ENCODE measurements around the gene SERBP1. TPM values are rescaled to one million over a fixed set of nuclear protein-coding genes. Genes with fewer than 3 reads are reported as not detected.
A peak's percentile ranks its signal among the peaks of the same experiment; 100 is the strongest.

The SERBP1 gene
- total RNA-seq, 6 donors from 2014 or later: 93.2 to 199 (median 138) TPM

- Histone ChIP-seq H3K9me3 (no peaks in the 10 kb centered on the region), H3K27ac (no peak overlapping the region), H3K36me3 (no peaks in the 10 kb centered on the region), H3K27me3 (no peaks in the 10 kb centered on the region), H3K4me3 (no peak overlapping the region), H3K4me1 (peaks cover 0 to 18% (median 8%) of the 10 kb centered on the region in 4 donors)
- ATAC-seq (ENCODE audit: low FRiP score in 2 of 2) (no peak), DNase-seq (no peak)
- 87 to 91% methylated on average over 5 of the region's 5 CpGs for WGBS, 2 donors
- TF ChIP-seq CTCF (IDR thresholded peaks at IDR 0.05) (no peak), POLR2AphosphoS5 (IDR thresholded peaks at IDR 0.05) (no peak), POLR2A (IDR thresholded peaks at IDR 0.05) (no peak), EP300 (IDR thresholded peaks at IDR 0.05) (no peak)
Observed at GRCh38 chr1:67464746-67465145, 34.5 kb upstream of the SERBP1 start.

- TF ChIP-seq EP300 (IDR thresholded peaks at IDR 0.05) (no peak), CTCF (IDR thresholded peaks at IDR 0.05) (no peak), POLR2AphosphoS5 (IDR thresholded peaks at IDR 0.05) (no peak), POLR2A (IDR thresholded peaks at IDR 0.05) (no peak)
- DNase-seq (no peak), ATAC-seq (ENCODE audit: low FRiP score in 2 of 2) (no peak)
- H3K9me3 ChIP-seq: no peaks in the 10 kb centered on the region
- H3K27me3 ChIP-seq: no peaks in the 10 kb centered on the region
- H3K36me3 ChIP-seq: no peaks in the 10 kb centered on the region
- H3K27ac ChIP-seq: no peak overlapping the region
- peaks cover 0 to 18% (median 8%) of the 10 kb centered on the region in 4 donors for H3K4me1 ChIP-seq
- no peak overlapping the region for H3K4me3 ChIP-seq
- WGBS, 2 donors: 93 to 96% methylated on average over 2 of the region's 2 CpGs
Observed at GRCh38 chr1:67464058-67464457, 33.9 kb upstream of the SERBP1 start.

- Histone ChIP-seq H3K4me1 (peaks cover 0 to 17% (median 8%) of the 10 kb centered on the region in 4 donors), H3K4me3 (no peak overlapping the region), H3K9me3 (no peaks in the 10 kb centered on the region), H3K27me3 (no peaks in the 10 kb centered on the region), H3K36me3 (no peaks in the 10 kb centered on the region), H3K27ac (no peak overlapping the region)
- WGBS, 2 donors: 79 to 81% methylated on average over 7 of the region's 7 CpGs
- DNase-seq (no peak), ATAC-seq (ENCODE audit: low FRiP score in 2 of 2) (no peak)
- no peak for TF ChIP-seq EP300 (IDR thresholded peaks at IDR 0.05)
- TF ChIP-seq POLR2AphosphoS5 (IDR thresholded peaks at IDR 0.05): no peak
- no peak for TF ChIP-seq POLR2A (IDR thresholded peaks at IDR 0.05)
- no peak for TF ChIP-seq CTCF (IDR thresholded peaks at IDR 0.05)
Observed at GRCh38 chr1:67463298-67463955, 33.2 kb upstream of the SERBP1 start.

GRCh38 chr1:67460676-67461500 lies 30.7 kb upstream of the SERBP1 start:
- DNase-seq: no peak
- no peak overlapping the region for H3K4me3 ChIP-seq
- H3K4me1 ChIP-seq: peaks cover 0 to 14% (median 9%) of the 10 kb centered on the region in 4 donors
- no peaks in the 10 kb centered on the region for H3K27me3 ChIP-seq
- no peaks in the 10 kb centered on the region for H3K36me3 ChIP-seq
- 57 to 63% methylated on average over 9 of the region's 9 CpGs for WGBS, 2 donors
- H3K27ac ChIP-seq: peak overlapping the region in 1 of 4 donors; percentile 26
- H3K9me3 ChIP-seq: no peaks in the 10 kb centered on the region
- TF ChIP-seq POLR2AphosphoS5 (IDR thresholded peaks at IDR 0.05): no peak
- no peak for TF ChIP-seq EP300 (IDR thresholded peaks at IDR 0.05)
- TF ChIP-seq POLR2A (IDR thresholded peaks at IDR 0.05): no peak
- TF ChIP-seq CTCF (IDR thresholded peaks at IDR 0.05): no peak
- ATAC-seq (ENCODE audit: low FRiP score in 2 of 2): peak in 1 of 2 donors; percentile 43

All from upper lobe of left lung (tissue), 6 donors.